Epidermal melanocyte (primary cell): Measurements from ENCODE around the gene SAMD10.
"Not testable (repeated sequence)": the region's sequence is repeated elsewhere in the genome, so short reads cannot be mapped to it uniquely, and the experiment has no call there.

Experiments used
- DNase-seq: peaks from one replicate; pipeline ENCODE4 v3.0.0; 2011; ENCODE audit warnings: low spot score; ENCODE audit not compliant: insufficient read length

SAMD10 gene

GRCh38 chr20:63979557-63980316 is at the start of gene SAMD10:
Gene SAMD10 (minus strand): TSS chr20:63979642. CDS start chr20:63979467, 175 bp downstream.
- no peak for DNase-seq

GRCh38 chr20:64027981-64028685 is 48.7 kb upstream of the SAMD10 start:
- DNase-seq = no peak

- no peak for DNase-seq
Measured at GRCh38 chr20:64025826-64026412, 46.5 kb upstream of the SAMD10 start.

- no peak for DNase-seq
Measured at GRCh38 chr20:64025101-64025825, 45.8 kb upstream of the SAMD10 start.

- DNase-seq = no peak
Measured at GRCh38 chr20:64024141-64024990, 44.9 kb upstream of the SAMD10 start.

- no peak for DNase-seq
Measured at GRCh38 chr20:64023361-64024140, 44.1 kb upstream of the SAMD10 start.

GRCh38 chr20:64022671-64023360 is 43.4 kb upstream of the SAMD10 start:
- DNase-seq = no peak

GRCh38 chr20:64021124-64021975 is 41.9 kb upstream of the SAMD10 start:
- no peak for DNase-seq

GRCh38 chr20:64015635-64016034 is 36.2 kb upstream of the SAMD10 start:
- DNase-seq = no peak

GRCh38 chr20:64012385-64013154 is 33.1 kb upstream of the SAMD10 start:
- DNase-seq = not testable (repeated sequence)

GRCh38 chr20:64011366-64011779 is 31.9 kb upstream of the SAMD10 start:
- DNase-seq = no peak

GRCh38 chr20:64010711-64011237 is 31.3 kb upstream of the SAMD10 start:
- peak; percentile 52 for DNase-seq

- no peak for DNase-seq
Measured at GRCh38 chr20:64009811-64010387, 30.5 kb upstream of the SAMD10 start.

GRCh38 chr20:64006902-64007301 is 27.5 kb upstream of the SAMD10 start:
- DNase-seq = no peak

GRCh38 chr20:64006490-64006889 is 27.0 kb upstream of the SAMD10 start:
- DNase-seq = no peak

GRCh38 chr20:64005394-64005793 is 26.0 kb upstream of the SAMD10 start:
- DNase-seq = no peak
